NCI-H82 treated with DMSO at 0.1 percent for 48 hours (cell line): ENCODE results near the gene SLC41A1.
"Not testable (repeated sequence)": the region's sequence is repeated elsewhere in the genome, so short reads cannot be mapped to it uniquely, and the experiment has no call there.

ENCODE experiments used
- DNase-seq: peaks from one replicate; lab custom pipeline; 2025; ENCODE audit not compliant: unreplicated experiment; lab: John Stamatoyannopoulos, UW

The SLC41A1 gene

GRCh38 chr1:205812878-205813754 is at the start of gene SLC41A1:
Gene SLC41A1, minus strand, starts transcription at chr1:205813198. Its CDS starts 2,757 bp downstream, at chr1:205810441.
- peak; percentile 95 for DNase-seq

GRCh38 chr1:205861540-205861939 is 48.5 kb upstream of the SLC41A1 start:
- no peak for DNase-seq

DNA sequence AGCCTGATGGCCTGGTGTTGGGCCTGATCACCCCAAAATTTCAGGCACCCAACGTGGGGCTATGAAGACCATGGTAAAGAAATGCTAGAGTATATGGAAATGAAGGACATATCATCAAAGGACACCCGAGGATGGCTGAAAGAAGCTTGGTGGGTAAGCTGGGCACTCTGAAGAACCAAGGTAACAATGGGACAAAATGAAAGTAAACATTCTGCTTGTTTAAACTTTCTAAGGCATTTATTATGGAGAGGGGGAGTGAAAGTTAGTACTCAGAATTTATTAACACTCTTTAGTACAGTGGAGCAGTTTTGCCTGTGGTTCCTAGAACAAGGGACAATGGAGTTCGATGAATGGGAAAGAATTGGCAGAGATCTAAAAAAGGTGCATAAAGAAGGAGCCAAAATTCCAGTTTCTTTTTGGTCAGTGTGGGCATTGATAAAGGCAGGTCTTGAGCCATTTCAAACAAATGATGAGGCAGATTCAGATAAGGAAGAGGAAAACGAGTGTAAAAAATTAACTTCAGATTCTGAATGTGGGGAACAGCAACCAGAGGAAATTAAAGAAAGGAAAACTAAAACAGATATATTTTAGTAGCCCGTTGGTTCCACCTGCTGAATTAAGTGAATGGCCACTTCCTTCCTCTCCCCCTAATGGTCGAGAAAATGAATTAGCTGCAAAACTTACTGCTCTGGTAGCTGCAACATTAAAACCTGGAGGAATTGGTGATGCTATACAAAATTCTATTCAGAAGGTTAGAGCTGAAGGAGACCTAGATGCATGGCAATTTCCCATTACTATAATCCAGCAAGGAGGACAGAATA is 45.4 kb upstream of the SLC41A1 start:
- DNase-seq: no peak

GRCh38 chr1:205857501-205857900 is 44.5 kb upstream of the SLC41A1 start:
- DNase-seq: not testable (repeated sequence)

DNA sequence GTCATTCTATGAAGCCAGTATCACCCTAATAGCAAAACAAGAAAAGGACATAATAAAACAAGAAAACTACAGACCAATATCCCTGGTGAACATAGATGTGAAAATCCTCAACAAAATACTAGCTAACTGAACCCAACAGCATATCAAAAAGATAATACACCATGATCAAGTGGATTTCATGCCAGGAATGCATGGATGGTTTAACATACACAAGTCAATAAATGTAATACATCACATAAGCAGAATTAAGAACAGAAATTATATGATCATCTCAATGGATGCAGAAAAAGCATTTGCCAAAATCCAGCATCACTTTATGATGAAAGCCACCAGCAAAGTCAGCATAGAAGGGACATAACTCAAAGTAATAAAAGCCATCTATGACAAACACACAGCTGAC is 43.4 kb upstream of the SLC41A1 start:
- no peak for DNase-seq

DNA sequence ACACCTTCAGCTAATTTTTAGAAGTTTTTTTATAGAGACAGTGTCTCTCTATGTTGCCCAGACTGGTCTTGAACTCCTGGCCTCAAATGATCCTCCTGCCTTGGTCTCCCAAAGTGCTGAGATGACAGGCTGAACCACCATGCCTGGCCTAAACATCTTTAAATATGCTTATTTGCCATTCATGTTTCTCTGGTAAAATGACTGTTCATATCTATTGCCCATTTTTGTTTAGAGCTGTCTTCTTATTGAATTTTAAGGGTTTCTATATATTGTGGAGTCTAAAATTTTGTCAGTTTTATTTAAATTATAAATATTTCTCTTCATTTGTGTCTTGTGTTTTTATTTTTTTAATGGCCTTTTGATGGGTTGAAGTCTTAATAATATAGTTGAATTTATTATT is 40.0 kb upstream of the SLC41A1 start:
- DNase-seq: no peak

- DNase-seq: no peak
Measured at GRCh38 chr1:205851993-205852392, 39.0 kb upstream of the SLC41A1 start.

DNA sequence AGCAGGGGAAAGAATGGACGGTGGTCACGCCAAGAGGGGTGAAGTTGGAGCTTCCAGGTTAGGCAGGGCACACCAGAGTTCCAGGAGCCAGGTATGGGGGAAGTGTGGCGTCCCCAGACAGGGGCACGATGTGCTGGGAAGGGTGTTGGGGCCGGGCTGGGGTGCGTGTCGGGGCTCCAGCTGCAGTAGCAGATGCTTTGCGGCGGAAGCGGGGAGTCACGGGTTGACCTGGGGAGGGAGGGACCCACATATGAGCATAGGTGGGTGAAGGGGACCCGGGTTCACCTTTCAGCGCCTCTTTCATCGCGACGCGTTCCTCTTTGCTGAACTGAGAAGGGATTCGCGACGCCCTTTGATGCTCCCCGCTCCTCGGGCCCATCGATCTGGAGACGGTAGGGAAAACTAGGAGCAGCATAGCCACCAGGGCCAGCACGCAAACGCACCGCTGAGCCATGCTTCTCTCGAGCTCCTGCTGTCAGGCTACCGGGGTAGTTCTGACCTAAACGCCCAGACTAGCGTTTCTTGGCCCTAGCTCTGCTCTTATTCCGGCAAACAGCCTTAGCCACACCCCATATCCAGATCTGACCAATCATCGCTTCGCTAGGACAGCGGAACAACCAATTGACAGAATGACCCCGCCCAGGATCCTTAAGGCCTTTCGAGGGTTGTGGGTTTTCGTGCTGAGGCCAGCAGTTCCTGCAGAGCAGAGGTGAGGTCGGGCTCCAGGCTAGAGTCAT is 36.8 kb upstream of the SLC41A1 start, which contains the start of gene PM20D1:
Gene PM20D1, minus strand, starts transcription at position 514 of the 737 bp plus-strand sequence. Its CDS starts 60 bp downstream, at position 454.
- DNase-seq: no peak

- DNase-seq: no peak
Measured at GRCh38 chr1:205843036-205843859, 30.2 kb upstream of the SLC41A1 start.

DNA sequence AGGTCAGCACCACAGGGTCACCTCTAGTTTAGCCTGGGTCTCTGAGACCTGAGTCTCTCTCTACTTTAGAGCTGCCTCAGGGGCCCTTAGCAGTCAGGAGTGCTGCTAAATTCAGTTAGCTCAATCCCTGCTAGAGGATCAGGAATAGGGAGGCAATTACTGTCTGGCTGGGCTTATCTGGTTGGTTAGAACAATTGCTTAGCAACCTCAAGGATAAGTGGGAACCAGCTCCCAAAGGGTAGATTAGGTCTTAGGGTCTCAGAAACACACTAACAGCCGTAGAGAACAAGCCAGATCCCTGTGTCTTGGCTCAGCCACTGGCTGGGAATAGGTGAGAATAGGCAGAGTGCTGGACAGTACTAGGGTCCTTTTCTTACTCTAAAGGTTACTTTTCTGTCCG is 29.2 kb upstream of the SLC41A1 start:
- peak; percentile 63 for DNase-seq

DNA sequence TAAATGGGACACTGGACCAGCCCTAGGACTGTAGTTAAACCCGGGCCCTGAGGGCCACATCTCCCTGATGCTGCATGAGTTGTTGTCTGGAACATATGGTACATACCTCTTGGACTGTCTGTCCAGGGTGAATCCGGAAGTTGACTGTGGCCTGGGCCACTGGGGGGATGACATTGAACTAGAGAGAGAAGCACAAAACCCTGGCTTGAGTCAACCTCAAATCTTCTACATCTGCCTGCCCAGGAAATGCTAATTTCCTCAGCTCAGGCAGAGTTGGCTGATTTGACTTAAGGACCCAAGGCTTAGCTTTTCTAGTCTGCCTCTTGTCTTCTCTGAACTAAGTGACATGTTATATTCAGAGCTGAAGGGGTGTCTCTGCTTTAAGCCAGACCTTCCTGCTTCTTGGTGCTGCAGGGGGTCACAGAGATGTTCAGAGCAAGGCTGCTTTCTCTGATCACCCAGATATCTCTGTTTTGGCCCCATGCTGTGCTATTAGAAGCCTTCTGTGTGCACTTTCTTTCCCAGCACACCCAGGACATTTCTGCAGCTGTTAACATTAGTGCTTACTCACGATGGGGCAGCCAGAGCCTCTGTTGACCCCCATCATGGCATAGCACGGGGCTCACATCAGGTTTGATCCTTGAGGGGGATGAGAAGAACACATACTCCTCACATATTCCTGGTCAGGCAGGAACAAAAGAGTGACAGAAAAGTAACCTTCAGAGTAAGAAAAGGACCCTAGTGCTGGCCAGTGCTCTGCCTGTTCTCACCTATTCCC is 27.3 kb upstream of the SLC41A1 start:
- DNase-seq: no peak

DNA sequence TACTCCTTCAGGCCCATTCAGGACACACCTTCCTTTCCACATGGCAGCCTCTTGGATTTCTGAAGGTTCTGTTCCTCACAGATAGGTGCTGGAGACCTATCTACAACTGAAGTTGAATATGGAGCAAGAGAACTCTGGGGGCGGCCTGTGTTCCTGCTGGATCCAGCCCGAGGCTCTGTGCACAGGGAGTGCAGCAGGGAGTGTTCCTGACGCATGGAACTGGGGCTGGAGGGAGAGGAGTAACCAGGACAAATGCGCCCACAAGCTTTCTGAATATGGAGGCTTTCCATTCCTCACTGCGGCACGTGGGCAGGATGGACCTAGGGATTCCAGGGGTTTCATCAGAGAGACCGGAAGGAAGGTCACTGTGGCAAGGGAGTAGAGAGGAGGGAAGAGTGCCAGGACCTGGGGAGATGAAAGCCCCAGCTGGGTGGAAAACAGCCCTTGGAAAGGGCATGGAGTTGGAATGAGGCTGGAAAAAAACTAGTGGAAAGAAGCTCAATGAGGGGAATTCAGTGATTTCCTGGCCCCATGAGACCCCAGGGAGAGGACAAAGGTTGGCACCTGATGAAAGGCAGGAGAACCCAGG is 24.5 kb upstream of the SLC41A1 start:
- no peak for DNase-seq

DNA sequence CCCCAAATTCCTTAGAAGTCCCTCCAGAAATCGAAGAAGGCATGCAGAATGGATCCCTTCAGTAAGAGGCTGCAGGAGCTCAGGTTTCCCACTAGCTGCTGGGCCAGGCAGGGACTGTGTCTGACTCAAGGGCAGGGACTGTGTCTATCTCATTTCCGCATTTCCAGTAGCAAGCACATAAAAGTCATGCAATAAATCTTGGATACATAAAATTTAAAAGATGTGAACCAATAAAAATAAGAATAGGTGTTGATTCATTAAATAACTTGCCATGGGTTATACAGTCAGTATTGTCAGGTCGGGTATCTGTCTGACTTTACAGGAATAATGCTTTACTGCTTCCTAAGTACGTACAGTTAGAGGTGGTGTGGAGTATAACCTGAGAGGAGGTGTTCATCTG is 21.8 kb upstream of the SLC41A1 start:
- DNase-seq: no peak

- no peak for DNase-seq
Measured at GRCh38 chr1:205832326-205832751, 19.3 kb upstream of the SLC41A1 start.

- DNase-seq: no peak
Measured at GRCh38 chr1:205827623-205828022, 14.6 kb upstream of the SLC41A1 start.

DNA sequence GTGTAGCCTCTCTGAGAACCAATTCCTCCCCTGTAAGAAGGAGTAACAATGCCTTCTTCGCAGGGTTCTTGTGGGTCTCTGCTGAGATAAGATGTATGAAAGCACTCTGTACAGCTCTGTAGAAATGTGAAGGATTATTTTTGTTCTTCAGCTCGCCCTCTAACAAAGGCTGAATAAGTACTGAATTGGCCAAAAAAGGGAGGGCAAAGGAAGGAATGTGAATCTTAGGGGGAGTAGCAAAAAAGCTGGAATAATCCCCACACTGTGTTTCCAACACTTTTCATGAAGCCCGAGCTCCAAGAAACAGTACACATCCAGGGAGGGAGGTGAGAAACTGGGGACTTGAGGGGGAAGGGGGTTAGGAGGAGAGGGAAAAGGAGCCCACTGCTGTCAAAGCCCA is 14.0 kb upstream of the SLC41A1 start:
- no peak for DNase-seq

- no peak for DNase-seq
Measured at GRCh38 chr1:205826016-205826806, 13.2 kb upstream of the SLC41A1 start.

DNA sequence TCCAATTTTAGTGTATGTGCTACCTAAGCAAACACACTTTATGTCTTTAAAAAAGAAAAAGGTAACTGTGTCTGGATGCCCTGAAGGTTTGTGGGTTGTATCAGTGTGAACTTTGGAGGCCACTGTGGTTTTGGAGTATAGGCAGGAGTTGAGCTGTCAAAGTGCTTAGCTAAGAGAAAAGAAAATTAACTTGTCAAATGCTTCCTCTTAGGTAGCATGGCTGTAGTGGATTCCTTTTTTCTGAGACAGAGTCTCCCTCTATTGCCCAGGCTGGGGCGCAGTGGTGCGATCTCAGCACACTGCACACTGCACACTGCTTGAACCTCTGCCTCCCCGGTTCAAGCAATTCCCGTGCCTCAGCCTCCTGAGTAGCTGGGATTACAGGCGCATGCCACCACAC is 11.2 kb upstream of the SLC41A1 start:
- DNase-seq: no peak
